ENCODE data around the gene HYAL2.

- TF ChIP-seq CTCF (IDR thresholded peaks at IDR 0.05) (no peak), POLR2AphosphoS5 (IDR thresholded peaks at IDR 0.05) (no peak), EP300 (IDR thresholded peaks at IDR 0.05) (no peak)
These were observed 45.8 kb downstream of the HYAL2 start for GRCh38 chr3:50276762-50277101.

Measured in sigmoid colon (tissue), 4 donors.